ENCODE data around the gene SH3PXD2A. TPM values are rescaled to one million over a fixed set of nuclear protein-coding genes. Genes with fewer than 3 reads are reported as not detected.

Gene SH3PXD2A
- total RNA-seq, 2 experiments from 2014 or later = 6.5 to 7.4 TPM

DNA sequence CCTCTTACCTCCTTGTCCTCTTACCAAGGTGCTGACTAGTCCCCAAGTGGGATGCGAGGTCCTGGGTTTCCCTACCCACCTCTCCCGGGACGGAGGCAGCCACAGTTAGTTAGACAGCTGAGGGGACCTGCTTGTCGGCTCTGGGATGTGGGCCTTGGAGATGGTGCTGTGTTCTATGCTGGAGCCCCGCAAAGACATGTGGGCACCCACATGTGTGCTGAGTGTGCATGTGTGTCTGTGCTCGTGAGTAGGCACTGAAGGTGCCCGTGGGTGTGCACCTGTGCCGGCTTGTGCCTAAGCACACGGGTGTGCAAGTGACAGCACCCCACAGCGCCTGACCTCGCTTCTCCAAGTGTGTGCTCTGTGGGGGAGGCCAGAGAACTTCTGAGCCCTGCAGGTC lies 299.7 kb downstream of the SH3PXD2A start:
- peaks cover 35% of the 10 kb centered on the region for H3K27me3 Mint-ChIP-seq
- TF ChIP-seq CTCF (IDR thresholded peaks at IDR 0.05) = no peak
- DNase-seq = no peak
- H3K4me1 Mint-ChIP-seq (ENCODE audit: low read depth) = peaks cover 18% of the 10 kb centered on the region
- H3K27ac Mint-ChIP-seq = no peak overlapping the region
- H3K4me3 Mint-ChIP-seq = peak overlapping the region; percentile 40
- intact Hi-C loops (cut with micrococcal nuclease) = no loop called here
- ChIA-PET POLR2A (no interaction called here), CTCF (interaction anchor here (0.8 to 1.9 kb wide), 2 partner anchors 9 to 11 kb away, joined by 3 to 11 read pairs; no protein-coding TSS in a partner anchor)
- no peak for ATAC-seq
- H3K36me3 Mint-ChIP-seq (ENCODE audit: low read depth) = no peaks in the 10 kb centered on the region
- no peaks in the 10 kb centered on the region for H3K9me3 Mint-ChIP-seq

DNA sequence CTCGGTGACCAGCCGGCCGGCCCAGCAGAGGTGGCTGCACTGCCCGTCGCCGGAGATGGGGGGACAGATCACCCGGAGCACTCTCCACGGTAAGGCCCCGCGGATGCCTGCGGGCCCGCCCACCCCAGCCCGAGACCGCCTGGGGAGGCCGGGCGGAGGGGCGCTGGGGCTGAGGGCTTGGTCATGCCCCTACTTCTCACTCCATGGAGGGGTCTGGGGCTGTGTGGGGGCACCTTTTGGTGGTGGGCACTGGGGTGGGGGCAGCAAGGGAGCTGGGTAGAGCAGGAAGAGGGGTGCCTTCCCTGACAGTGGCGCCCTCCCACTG lies 300.1 kb downstream of the SH3PXD2A start:
- H3K36me3 Mint-ChIP-seq (ENCODE audit: low read depth) = no peaks in the 10 kb centered on the region
- POLR2A ChIA-PET = no interaction called here
- H3K27ac Mint-ChIP-seq = no peak overlapping the region
- no peaks in the 10 kb centered on the region for H3K9me3 Mint-ChIP-seq
- peaks cover 35% of the 10 kb centered on the region for H3K27me3 Mint-ChIP-seq
- DNase-seq (no peak), ATAC-seq (no peak)
- CTCF ChIA-PET = interaction anchor here (0.8 to 1.9 kb wide), 3 partner anchors 9 to 131 kb away, joined by 3 to 11 read pairs (median 3); no protein-coding TSS in a partner anchor
- no peak for TF ChIP-seq CTCF (IDR thresholded peaks at IDR 0.05)
- H3K4me1 Mint-ChIP-seq (ENCODE audit: low read depth) = peaks cover 18% of the 10 kb centered on the region
- intact Hi-C loops (cut with micrococcal nuclease) = no loop called here
- peak overlapping the region; percentile 40 for H3K4me3 Mint-ChIP-seq

- intact Hi-C loops (cut with micrococcal nuclease) = no loop called here
- TF ChIP-seq CTCF (IDR thresholded peaks at IDR 0.05) = no peak
- Mint-ChIP-seq H3K36me3 (ENCODE audit: low read depth) (no peaks in the 10 kb centered on the region), H3K27ac (no peak overlapping the region), H3K4me1 (ENCODE audit: low read depth) (peaks cover 18% of the 10 kb centered on the region), H3K27me3 (peaks cover 30% of the 10 kb centered on the region), H3K9me3 (no peaks in the 10 kb centered on the region), H3K4me3 (peak overlapping the region; percentile 60)
- peak; percentile 46 for ATAC-seq
- POLR2A ChIA-PET = no interaction called here
- DNase-seq = peak; percentile 43
- CTCF ChIA-PET = interaction anchor here (0.8 to 1.9 kb wide), 4 partner anchors 10 to 132 kb away, joined by 3 to 11 read pairs (median 3); no protein-coding TSS in a partner anchor
Observed at GRCh38 chr10:103554488-103555324, 300.7 kb downstream of the SH3PXD2A start.

DNA sequence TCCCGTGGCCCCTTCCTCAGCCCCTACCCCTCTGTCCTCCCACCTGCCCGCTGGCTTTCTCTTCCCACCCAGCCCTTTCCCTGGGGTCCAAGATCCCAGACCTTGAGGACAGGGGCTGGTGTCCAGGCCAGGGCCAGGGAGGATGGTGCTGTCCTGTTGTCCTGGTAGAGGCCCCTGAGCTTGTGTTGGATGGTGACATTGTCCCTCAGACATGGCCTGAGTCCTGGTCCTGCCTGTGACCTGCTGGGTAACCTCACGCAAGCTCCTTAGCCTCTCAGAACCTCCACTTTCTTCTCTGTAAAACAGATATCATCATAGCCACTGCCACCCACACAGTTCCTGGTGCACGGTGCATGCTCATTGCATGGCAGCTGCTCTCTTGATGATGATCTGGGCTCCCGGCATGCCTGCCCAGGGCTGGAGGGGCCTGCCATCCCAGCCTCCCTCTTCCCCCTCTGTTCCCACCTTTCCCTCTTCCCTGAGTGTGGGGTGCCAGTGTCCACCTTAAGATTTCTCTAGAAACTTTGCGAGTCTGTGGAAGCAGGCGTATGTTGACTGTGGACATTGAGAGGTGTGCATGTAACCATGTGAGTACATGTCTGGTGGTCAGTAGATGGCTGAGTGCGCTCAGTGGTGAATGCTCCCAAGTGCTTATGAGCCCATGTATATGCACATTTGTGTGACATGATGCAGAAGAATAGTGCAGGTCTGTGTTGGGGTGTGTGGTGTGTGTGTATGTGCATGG lies 301.5 kb downstream of the SH3PXD2A start:
- TF ChIP-seq CTCF (IDR thresholded peaks at IDR 0.05) = no peak
- Mint-ChIP-seq H3K4me1 (ENCODE audit: low read depth) (peaks cover 18% of the 10 kb centered on the region), H3K27me3 (peaks cover 26% of the 10 kb centered on the region), H3K9me3 (no peaks in the 10 kb centered on the region), H3K36me3 (ENCODE audit: low read depth) (no peaks in the 10 kb centered on the region), H3K4me3 (peak overlapping the region; percentile 60), H3K27ac (peak overlapping the region; percentile 55)
- ATAC-seq = peak; percentile 84
- ChIA-PET POLR2A (interaction anchor here (1.4 kb wide), 1 partner anchor 36 kb away, joined by 3 read pairs; no protein-coding TSS in a partner anchor), CTCF (interaction anchor here (0.7 to 1.9 kb wide), 4 partner anchors 10 to 31 kb away, joined by 3 to 11 read pairs (median 5); no protein-coding TSS in a partner anchor)
- intact Hi-C loops (cut with micrococcal nuclease) = no loop called here
- peak; percentile 86 for DNase-seq

Data from activated CD8-positive, alpha-beta T cell treated with anti-CD3 and anti-CD28 coated beads for 36 hours (primary cell).